ENCODE results near the gene PTPRK. TPM values are rescaled to one million over a fixed set of nuclear protein-coding genes. Genes with fewer than 3 reads are reported as not detected.

The PTPRK gene
- total and polyA plus RNA-seq, 2 donors (not counting 1 experiment from before 2014, with no cell fraction given): 16.2 to 18.7 TPM

DNA sequence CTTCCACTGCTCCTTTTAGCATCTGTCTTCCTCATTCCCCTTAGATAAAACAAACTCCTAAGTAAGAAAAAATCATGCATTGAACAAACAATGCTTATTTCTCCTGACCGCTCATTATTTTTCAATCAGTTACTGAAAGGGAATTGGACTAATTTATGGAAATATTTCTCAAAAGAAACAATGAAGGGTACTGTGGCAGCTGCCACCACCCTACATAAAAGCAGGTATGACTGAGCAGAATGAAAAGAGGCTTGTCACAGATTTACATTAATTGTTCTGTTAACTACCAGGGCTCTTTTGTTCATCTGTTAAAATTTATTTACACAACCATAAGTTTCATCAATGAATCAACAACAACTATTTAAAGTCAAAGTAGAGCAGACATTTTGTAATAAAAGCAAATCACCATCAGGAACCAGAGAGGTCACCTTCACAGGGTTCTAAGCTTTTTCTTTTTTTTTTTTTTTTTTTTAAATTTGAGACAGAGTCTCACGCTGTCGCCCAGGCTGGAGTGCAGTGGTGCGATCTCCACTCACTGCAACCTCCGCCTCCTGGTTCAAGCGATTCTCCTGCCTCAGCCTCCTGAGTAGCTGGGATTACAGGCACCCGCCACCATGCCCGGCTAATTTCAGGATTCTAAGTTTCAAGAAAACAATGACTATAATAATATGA lies 204.0 kb downstream of the PTPRK start:
- H3K4me3 ChIP-seq (ENCODE audit: control extremely low read depth in 1 of 5, extremely low read depth in 1 of 5, insufficient read depth in 1 of 5, low read depth in 2 of 5, low read length in 4 of 5): no peak overlapping the region
- ATAC-seq (ENCODE audit: low read depth) (no peak), DNase-seq (no peak)
- peaks cover 0 to 4% of the 10 kb centered on the region in 2 donors for H3K4me1 ChIP-seq (ENCODE audit: control insufficient read depth in 2 of 2, insufficient read depth in 2 of 2, low read length in 2 of 2)
- TF ChIP-seq EZH2 (IDR thresholded peaks at IDR 0.05; ENCODE audit: borderline replicate concordance, insufficient read depth, low read depth, low read length, poor library complexity, severe bottlenecking): no peak
- TF ChIP-seq, protein P1, sequence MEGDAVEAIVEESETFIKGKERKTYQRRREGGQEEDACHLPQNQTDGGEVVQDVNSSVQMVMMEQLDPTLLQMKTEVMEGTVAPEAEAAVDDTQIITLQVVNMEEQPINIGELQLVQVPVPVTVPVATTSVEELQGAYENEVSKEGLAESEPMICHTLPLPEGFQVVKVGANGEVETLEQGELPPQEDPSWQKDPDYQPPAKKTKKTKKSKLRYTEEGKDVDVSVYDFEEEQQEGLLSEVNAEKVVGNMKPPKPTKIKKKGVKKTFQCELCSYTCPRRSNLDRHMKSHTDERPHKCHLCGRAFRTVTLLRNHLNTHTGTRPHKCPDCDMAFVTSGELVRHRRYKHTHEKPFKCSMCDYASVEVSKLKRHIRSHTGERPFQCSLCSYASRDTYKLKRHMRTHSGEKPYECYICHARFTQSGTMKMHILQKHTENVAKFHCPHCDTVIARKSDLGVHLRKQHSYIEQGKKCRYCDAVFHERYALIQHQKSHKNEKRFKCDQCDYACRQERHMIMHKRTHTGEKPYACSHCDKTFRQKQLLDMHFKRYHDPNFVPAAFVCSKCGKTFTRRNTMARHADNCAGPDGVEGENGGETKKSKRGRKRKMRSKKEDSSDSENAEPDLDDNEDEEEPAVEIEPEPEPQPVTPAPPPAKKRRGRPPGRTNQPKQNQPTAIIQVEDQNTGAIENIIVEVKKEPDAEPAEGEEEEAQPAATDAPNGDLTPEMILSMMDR (IDR thresholded peaks at IDR 0.05): no peak
- no CpG with 5 or more reads among the region's 8 CpGs for WGBS (ENCODE audit: insufficient coverage)
- H3K9me3 Mint-ChIP-seq (ENCODE audit: insufficient read depth): no peaks in the 10 kb centered on the region
- no peak overlapping the region for H3K9ac ChIP-seq (ENCODE audit: low read length)
- no peak overlapping the region for H3K4me3 Mint-ChIP-seq
- no peaks in the 10 kb centered on the region for H3K9me3 ChIP-seq (ENCODE audit: control extremely low read depth in 1 of 3, control insufficient read depth in 2 of 3, insufficient read depth in 1 of 3, low read length in 2 of 3)
- H3K36me3 ChIP-seq (replicated peaks in 1 of 2; ENCODE audit: control extremely low read depth in 1 of 2, control insufficient read depth in 1 of 2, extremely low read depth in 1 of 2, insufficient read depth in 2 of 2, low read length in 1 of 2): no peaks in the 10 kb centered on the region
- no peaks in the 10 kb centered on the region for H4K20me1 ChIP-seq (ENCODE audit: control insufficient read depth, insufficient read depth, low read length, poor library complexity, severe bottlenecking)
- POLR2A ChIA-PET: no interaction called here
- H2AFZ ChIP-seq (ENCODE audit: insufficient read depth, low read depth, low read length, poor library complexity, severe bottlenecking): no peak overlapping the region
- no peaks in the 10 kb centered on the region for H3K27me3 Mint-ChIP-seq
- CTCF ChIA-PET: no interaction called here
- intact Hi-C loops (cut with micrococcal nuclease): no loop called here
- H3K27me3 ChIP-seq (replicated peaks in 1 of 4; ENCODE audit: control extremely low read depth in 1 of 4, control insufficient read depth in 3 of 4, insufficient read depth in 4 of 4, low read length in 3 of 4): no peaks in the 10 kb centered on the region
- peaks cover 8% of the 10 kb centered on the region for H3K4me1 Mint-ChIP-seq
- H3K79me2 ChIP-seq (ENCODE audit: control insufficient read depth, insufficient read depth, low read length): no peaks in the 10 kb centered on the region
- H3K4me2 ChIP-seq (replicated peaks; ENCODE audit: low read depth, low read length, poor library complexity, severe bottlenecking): no peak overlapping the region
- no peak overlapping the region for H3K27ac ChIP-seq (ENCODE audit: low read length in 2 of 2)
- H3K27ac Mint-ChIP-seq: no peak overlapping the region

DNA sequence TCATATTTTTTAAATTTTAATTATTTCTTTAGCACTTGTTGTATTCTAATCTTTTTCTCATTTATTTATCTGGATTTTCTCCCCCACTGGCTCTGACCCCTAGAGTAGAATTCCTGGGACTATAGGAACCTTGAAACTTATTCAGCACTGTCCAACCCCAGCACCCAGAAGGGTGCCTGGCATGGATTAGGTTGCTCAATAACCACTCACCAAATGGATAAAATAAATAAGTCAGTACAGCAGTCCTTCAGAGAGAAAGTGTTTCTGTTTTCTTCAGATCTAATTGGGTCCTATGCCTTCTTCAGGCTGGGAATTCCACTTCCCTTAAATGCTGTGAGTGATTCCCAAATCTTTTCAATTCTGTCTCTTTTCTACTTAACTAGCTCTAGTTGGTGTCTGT lies 206.2 kb downstream of the PTPRK start:
- no peaks in the 10 kb centered on the region for H3K36me3 ChIP-seq (replicated peaks in 1 of 2; ENCODE audit: control extremely low read depth in 1 of 2, control insufficient read depth in 1 of 2, extremely low read depth in 1 of 2, insufficient read depth in 2 of 2, low read length in 1 of 2)
- H3K79me2 ChIP-seq (ENCODE audit: control insufficient read depth, insufficient read depth, low read length): no peaks in the 10 kb centered on the region
- Mint-ChIP-seq H3K27ac (no peak overlapping the region), H3K4me3 (no peak overlapping the region), H3K9me3 (ENCODE audit: insufficient read depth) (no peaks in the 10 kb centered on the region), H3K4me1 (peaks cover 8% of the 10 kb centered on the region), H3K27me3 (no peaks in the 10 kb centered on the region)
- ChIA-PET POLR2A (no interaction called here), CTCF (interaction anchor here (0.5 kb wide), 1 partner anchor 577 kb away, joined by 3 read pairs; no protein-coding TSS in a partner anchor)
- H3K27me3 ChIP-seq (replicated peaks in 1 of 4; ENCODE audit: control extremely low read depth in 1 of 4, control insufficient read depth in 3 of 4, insufficient read depth in 4 of 4, low read length in 3 of 4): no peaks in the 10 kb centered on the region
- no peak for DNase-seq
- ATAC-seq (ENCODE audit: low read depth): no peak
- H3K27ac ChIP-seq (ENCODE audit: low read length in 2 of 2): no peak overlapping the region
- no peak overlapping the region for H2AFZ ChIP-seq (ENCODE audit: insufficient read depth, low read depth, low read length, poor library complexity, severe bottlenecking)
- no peak overlapping the region for H3K4me3 ChIP-seq (ENCODE audit: control extremely low read depth in 1 of 5, extremely low read depth in 1 of 5, insufficient read depth in 1 of 5, low read depth in 2 of 5, low read length in 4 of 5)
- intact Hi-C loops (cut with micrococcal nuclease): no loop called here
- H3K4me2 ChIP-seq (replicated peaks; ENCODE audit: low read depth, low read length, poor library complexity, severe bottlenecking): no peak overlapping the region
- H3K9me3 ChIP-seq (ENCODE audit: control extremely low read depth in 1 of 3, control insufficient read depth in 2 of 3, insufficient read depth in 1 of 3, low read length in 2 of 3): no peaks in the 10 kb centered on the region
- H4K20me1 ChIP-seq (ENCODE audit: control insufficient read depth, insufficient read depth, low read length, poor library complexity, severe bottlenecking): no peaks in the 10 kb centered on the region
- TF ChIP-seq, protein P1 (IDR thresholded peaks at IDR 0.05): no peak
- TF ChIP-seq EZH2 (IDR thresholded peaks at IDR 0.05; ENCODE audit: borderline replicate concordance, insufficient read depth, low read depth, low read length, poor library complexity, severe bottlenecking): no peak
- no peak overlapping the region for H3K9ac ChIP-seq (ENCODE audit: low read length)
- peaks cover 0 to 4% of the 10 kb centered on the region in 2 donors for H3K4me1 ChIP-seq (ENCODE audit: control insufficient read depth in 2 of 2, insufficient read depth in 2 of 2, low read length in 2 of 2)
